Ammon's horn (tissue), 1 donor: ENCODE data around the gene RALGAPB.
"Not testable (repeated sequence)": the region's sequence is repeated elsewhere in the genome, so short reads cannot be mapped to it uniquely, and the experiment has no call there.

Experiments used
- DNase-seq: peaks from one replicate; pipeline ENCODE4 v3.0.0-alpha.2; 2016; ENCODE audit warnings: low spot score

The RALGAPB gene

DNA sequence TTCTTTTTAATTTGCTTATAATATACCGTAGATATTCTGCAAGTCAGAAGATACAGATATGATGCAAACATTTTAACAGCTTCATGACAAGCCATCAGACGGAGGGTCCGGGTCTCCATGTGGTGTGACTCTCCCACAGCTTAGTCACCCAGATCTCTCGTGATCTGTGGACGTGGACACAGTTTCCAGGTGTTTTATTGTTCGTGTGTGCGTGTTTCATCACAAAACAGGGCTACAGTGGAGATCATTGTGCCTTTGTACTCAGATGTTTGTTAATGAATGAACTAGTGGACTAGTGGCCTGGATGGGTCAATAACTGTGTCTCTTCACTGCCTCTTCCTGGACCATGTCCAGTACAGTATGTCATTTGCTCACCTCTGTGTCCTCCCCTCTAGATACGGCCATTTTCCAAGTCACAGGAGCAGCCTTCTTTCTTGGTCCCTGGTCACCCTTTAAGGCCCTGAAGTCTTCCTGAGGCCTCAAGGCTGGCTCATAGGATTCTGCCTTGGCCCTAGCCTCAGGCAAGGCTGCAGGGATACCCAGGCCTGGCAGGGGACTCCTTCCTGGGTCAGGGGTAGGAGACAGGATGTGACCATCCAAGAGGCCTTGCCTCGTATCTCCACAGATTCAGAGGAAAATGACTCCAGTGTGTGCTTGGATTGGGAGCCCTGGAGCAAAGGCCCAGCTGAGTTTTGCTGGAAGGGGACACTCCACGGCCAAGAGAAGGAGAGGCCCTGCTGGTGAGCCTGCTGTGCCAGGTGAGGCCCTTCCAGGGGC is 112.9 kb downstream of the RALGAPB start:
- DNase-seq = no peak

GRCh38 chr20:38586181-38586525 is 113.5 kb downstream of the RALGAPB start:
- no peak for DNase-seq

- no peak for DNase-seq
These were observed 115.7 kb downstream of the RALGAPB start for GRCh38 chr20:38588303-38588702.

- no peak for DNase-seq
These were observed 116.7 kb downstream of the RALGAPB start for GRCh38 chr20:38589351-38589750.

- DNase-seq = no peak
These were observed 117.5 kb downstream of the RALGAPB start for GRCh38 chr20:38589967-38590675.

DNA sequence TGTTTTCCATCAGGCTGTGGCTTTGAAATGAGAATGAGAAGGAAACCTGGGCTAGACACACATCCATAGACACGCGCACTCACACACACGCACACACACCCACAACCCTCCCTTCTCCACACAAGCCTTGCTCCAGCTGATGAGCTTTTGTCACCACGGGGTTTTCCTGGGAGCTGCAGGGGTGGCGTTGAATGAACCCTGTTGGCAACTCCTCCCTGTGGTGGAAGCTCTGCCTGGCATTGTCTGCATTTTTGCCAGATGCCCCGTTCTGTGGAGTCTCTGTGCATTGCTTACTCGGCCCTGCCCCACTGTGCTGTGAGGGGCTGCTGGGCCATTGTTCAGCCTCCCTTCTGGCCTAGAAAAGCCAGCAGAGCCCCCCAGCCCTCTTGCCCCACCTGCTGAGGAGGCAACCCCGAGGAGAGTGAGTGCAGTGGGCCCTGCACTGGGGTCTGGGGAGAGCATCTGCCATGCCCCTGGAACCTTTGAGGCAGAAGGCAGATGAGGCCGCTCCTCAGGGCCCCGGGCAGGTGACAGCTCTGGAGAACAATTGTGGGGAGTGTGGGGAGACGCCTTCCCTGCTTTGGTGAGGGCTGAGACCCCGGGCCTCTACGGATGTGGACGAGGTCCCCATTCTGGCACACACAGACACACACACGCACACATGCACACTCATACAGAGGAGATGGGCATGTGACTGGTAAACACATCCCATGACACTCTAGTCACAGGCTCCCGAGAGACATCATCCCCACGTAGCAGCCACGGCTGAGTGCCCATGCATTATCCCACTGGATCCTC is 118.2 kb downstream of the RALGAPB start:
- no peak for DNase-seq

DNA sequence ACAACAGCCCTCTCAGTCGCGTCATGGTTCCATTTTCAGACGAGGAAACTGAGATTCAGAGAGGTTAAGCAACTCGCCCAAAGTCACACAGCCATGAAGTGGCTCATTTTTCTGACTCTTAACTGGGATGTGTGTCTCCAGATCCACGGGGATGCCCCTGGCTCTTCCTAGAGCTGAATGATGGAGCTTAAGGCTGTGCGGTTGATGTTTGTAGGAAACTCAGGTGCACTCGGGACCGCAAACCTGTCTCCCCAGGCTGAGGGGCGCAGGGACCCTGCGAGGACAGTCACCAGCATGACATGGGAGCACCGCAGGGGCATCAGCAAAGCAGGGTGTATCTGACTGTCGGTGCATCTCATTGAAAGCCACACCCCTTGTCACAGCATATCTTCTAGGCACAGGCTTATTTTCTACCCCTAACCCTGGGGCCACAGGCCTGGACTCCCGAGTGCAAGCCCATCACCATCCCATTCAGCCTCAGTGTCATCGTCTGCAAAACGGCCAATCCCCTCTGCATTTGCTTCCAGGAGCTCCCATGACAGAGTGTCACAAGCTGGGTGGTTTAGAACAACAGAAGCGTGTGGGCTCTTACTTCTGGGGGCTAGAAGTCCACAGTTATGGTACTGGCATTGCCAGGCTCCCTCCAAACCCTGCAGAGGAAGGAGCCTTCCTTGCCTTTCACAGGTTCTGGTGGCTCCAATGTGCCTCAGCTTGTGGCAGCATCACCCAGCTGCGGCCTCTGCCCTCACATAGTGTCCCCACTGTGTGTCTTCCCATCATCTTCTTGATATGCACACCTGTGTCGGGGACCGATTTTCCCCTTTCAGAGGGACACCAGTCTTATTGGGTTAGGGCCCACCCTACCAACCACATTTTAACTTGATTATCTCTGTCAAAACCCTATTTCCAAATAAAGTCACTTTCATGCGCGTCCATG is 119.1 kb downstream of the RALGAPB start:
- no peak for DNase-seq

DNA sequence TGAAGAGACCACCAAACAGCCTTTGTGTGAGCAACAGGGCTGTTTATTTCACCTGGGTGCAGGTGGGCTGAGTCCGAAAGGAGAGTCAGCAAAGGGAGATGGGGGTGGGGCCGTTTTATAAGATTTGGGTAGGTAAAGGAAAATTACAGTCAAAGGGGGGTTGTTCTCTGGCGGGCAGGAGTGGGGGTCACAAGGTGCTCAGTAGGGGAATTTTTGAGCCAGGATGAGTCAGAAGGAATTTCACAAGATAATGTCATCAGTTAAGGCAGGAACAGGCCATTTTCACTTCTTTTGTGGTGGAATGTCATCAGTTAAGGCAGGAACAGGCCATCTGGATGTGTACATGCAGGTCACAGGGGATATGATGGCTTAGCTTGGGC is 119.8 kb downstream of the RALGAPB start:
- DNase-seq = not testable (repeated sequence)

- not testable (repeated sequence) for DNase-seq
These were observed 121.6 kb downstream of the RALGAPB start for GRCh38 chr20:38594281-38594680.

DNA sequence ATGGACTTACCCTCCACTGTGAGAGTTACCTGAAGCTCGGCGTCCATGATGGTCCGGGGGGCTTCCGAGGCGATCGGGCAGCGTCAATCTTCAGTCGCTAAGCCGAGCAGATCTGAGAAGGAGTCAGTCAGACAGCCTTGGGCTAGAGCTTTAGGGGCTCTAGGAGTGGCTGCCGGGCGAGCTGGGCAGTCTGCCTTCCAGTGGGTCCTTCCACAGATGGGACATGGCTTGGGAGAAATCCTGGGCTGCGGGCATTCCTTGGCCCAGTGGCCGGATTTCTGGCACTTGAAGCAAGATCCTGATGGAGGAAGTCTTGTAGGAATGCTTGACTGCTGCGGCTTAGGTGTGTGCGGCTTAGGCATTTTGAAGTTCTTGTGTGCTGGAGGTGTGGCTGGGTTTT is 123.2 kb downstream of the RALGAPB start:
- not testable (repeated sequence) for DNase-seq

DNA sequence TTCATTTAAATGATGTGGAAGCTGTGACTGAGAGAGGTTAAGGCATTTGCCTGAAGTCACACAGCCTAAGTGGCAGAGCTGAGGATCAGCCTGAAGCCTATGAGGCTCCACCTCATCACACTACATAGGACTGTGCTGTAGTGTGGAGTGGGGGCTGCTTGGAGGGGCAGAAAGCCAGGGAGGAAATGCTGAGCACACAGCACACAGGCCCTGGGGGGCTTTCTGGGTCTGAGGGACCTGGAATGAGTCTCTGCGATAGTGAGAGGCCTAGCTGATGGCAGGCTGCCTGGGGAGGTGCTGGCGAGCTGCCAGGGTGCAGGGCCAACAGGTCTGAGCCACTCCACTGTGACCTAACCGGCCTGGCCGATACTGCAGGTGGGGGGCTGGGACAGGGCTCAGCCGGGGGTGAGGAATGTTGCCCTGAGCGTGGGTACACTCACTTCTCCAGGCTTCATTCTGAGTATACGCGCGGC is 126.8 kb downstream of the RALGAPB start:
- DNase-seq = no peak

DNA sequence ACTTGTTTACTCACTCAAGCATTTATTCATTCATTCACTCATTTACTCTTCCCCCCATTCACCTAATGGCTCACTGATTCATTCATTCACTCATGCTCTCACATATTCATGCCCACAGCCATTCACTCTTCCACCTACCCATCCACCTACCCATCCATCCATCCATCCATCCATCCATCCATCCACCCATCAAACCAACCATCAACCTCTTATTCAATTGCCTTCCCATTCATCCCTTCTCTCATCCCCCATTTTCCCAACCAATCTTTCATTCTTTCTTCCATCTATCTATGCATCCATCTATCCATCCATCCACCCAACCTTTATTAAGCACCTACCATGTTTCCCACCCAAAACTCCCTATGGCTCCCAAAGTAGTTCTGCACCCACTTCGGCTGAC is 127.4 kb downstream of the RALGAPB start:
- DNase-seq = no peak

- no peak for DNase-seq
These were observed 128.9 kb downstream of the RALGAPB start, which contains the start of gene ARHGAP40 for GRCh38 chr20:38601216-38602184. TSS of gene ARHGAP40 (plus strand) at chr20:38601809.

DNA sequence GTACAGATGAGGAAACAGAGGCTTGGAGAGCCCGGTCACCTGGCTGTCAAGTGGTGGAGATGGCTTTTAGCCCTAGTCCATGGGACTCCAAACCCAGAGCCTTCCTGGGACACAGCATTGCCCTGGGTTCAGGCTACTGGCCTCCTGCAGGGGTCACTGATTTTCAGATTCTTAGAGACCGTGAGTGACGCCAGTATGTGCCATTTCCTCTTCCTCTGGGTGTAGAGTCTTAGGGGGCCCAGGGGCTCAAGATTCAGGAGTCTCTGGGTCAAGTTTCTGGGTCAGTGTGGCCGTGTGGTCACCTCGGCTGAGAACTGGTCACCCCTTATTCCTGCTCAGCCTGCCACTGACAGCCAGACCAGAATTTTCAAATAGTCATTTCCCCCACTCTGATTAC is 129.5 kb downstream of the RALGAPB start:
- no peak for DNase-seq

GRCh38 chr20:38603286-38603685 is 130.6 kb downstream of the RALGAPB start:
- DNase-seq = no peak

GRCh38 chr20:38604873-38605303 is 132.2 kb downstream of the RALGAPB start:
- DNase-seq = no peak

GRCh38 chr20:38607351-38607750 is 134.7 kb downstream of the RALGAPB start:
- no peak for DNase-seq

DNA sequence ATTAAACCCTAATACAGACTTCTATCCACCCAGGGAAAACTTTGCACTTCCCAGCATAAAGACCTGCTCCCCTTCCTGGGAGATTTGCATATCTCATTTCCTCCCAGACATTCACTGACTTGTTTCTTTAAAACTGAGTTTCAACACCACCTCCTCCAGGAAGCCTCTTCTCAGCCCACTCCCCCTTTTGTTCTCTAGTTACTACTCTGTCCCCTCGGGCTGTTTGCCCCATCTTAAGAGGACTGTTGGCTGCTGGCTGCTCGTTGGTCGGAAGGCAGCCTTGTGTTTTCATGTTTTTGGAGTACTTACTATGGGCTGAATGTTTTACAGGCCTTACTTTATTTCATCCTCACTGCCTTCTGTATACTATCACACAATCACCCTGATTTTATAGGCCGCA is 135.5 kb downstream of the RALGAPB start:
- DNase-seq = no peak

GRCh38 chr20:38609815-38610214 is 137.2 kb downstream of the RALGAPB start:
- DNase-seq = no peak

DNA sequence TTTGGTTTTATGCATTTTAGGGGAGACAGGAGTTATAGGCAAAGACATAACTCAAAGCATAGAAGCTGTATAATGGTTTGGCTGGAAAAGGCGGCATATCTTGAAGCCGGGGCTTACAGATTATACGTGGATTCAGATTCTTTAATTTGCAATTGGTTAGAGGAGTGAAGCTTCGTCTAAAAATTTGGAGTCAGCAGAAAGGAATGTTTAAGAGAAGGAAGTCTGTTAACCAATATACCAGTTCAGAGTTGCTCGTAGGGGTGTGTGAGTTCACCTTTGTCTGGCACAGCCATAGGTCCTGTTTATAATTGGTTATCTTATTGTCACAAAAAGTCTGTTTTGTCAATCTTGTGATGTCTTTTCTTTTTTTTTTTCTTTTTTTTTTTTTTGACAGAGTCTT is 137.9 kb downstream of the RALGAPB start:
- no peak for DNase-seq
